ENCODE data around the gene GLB1L2.
A peak's percentile ranks its signal among the peaks of the same experiment; 100 is the strongest.

GLB1L2 gene

GRCh38 chr11:134406264-134407185 lies 74.7 kb downstream of the GLB1L2 start:
- no CpG with 5 or more reads among the region's 11 CpGs for WGBS (ENCODE audit: extremely low coverage, insufficient coverage, insufficient read length)
- no peak overlapping the region for H3K4me3 ChIP-seq (ENCODE audit: low read depth, low read length)
- H2AFZ ChIP-seq (ENCODE audit: insufficient read depth, low read length, poor library complexity): no peak overlapping the region
- H3K79me1 ChIP-seq (ENCODE audit: low read length): no peaks in the 10 kb centered on the region
- H3K14ac ChIP-seq (ENCODE audit: low read length): no peak overlapping the region
- no peak overlapping the region for H2BK120ac ChIP-seq (ENCODE audit: insufficient read depth, low read length, poor library complexity)
- peaks cover 15% of the 10 kb centered on the region for H3K27me3 ChIP-seq (ENCODE audit: insufficient read depth, low read length)
- no peak for DNase-seq
- no peak overlapping the region for H3K23ac ChIP-seq (ENCODE audit: low read length)
- peaks cover 4% of the 10 kb centered on the region for H3K9me3 ChIP-seq (ENCODE audit: insufficient read depth, low read depth, low read length)
- H3K36me3 ChIP-seq (ENCODE audit: control insufficient read depth in 1 of 2, insufficient read depth in 2 of 2, low read length in 2 of 2): no peaks in the 10 kb centered on the region
- H3K27ac ChIP-seq (ENCODE audit: low read depth, low read length): no peak overlapping the region
- H4K12ac ChIP-seq (ENCODE audit: low read depth, low read length): no peak overlapping the region
- H4K8ac ChIP-seq (ENCODE audit: low read depth, low read length): no peak overlapping the region
- no peak overlapping the region for H2BK5ac ChIP-seq (ENCODE audit: low read depth, low read length, poor library complexity)
- H3K4ac ChIP-seq (ENCODE audit: low read depth, low read length): no peak overlapping the region
- H2BK12ac ChIP-seq (ENCODE audit: low read length): no peak overlapping the region
- H4K91ac ChIP-seq (ENCODE audit: low read depth, low read length): no peak overlapping the region
- peaks cover 0 to 1% of the 10 kb centered on the region in 2 experiments for H3K4me1 ChIP-seq (ENCODE audit: control insufficient read depth in 1 of 2, insufficient read depth in 2 of 2, low read length in 2 of 2)
- no peak overlapping the region for H3K18ac ChIP-seq (ENCODE audit: low read length)
- H3K9ac ChIP-seq (ENCODE audit: low read length): no peak overlapping the region
- no peak overlapping the region for H3K4me2 ChIP-seq (ENCODE audit: low read length)
- no peak overlapping the region for H2AK5ac ChIP-seq (ENCODE audit: low read length)
- no peaks in the 10 kb centered on the region for H3K79me2 ChIP-seq (ENCODE audit: control insufficient read depth, insufficient read depth, low read length, poor library complexity)

GRCh38 chr11:134407321-134407828 lies 75.6 kb downstream of the GLB1L2 start:
- H3K79me2 ChIP-seq (ENCODE audit: control insufficient read depth, insufficient read depth, low read length, poor library complexity): no peaks in the 10 kb centered on the region
- peaks cover 4% of the 10 kb centered on the region for H3K9me3 ChIP-seq (ENCODE audit: insufficient read depth, low read depth, low read length)
- H3K18ac ChIP-seq (ENCODE audit: low read length): no peak overlapping the region
- no peak overlapping the region for H4K12ac ChIP-seq (ENCODE audit: low read depth, low read length)
- H2BK5ac ChIP-seq (ENCODE audit: low read depth, low read length, poor library complexity): no peak overlapping the region
- H3K14ac ChIP-seq (ENCODE audit: low read length): no peak overlapping the region
- H3K4ac ChIP-seq (ENCODE audit: low read depth, low read length): no peak overlapping the region
- no peak overlapping the region for H2AK5ac ChIP-seq (ENCODE audit: low read length)
- no peak overlapping the region for H2AFZ ChIP-seq (ENCODE audit: insufficient read depth, low read length, poor library complexity)
- no peak overlapping the region for H2BK12ac ChIP-seq (ENCODE audit: low read length)
- no peak overlapping the region for H2BK120ac ChIP-seq (ENCODE audit: insufficient read depth, low read length, poor library complexity)
- H3K79me1 ChIP-seq (ENCODE audit: low read length): no peaks in the 10 kb centered on the region
- H3K36me3 ChIP-seq (ENCODE audit: control insufficient read depth in 1 of 2, insufficient read depth in 2 of 2, low read length in 2 of 2): no peaks in the 10 kb centered on the region
- H3K4me1 ChIP-seq (ENCODE audit: control insufficient read depth in 1 of 2, insufficient read depth in 2 of 2, low read length in 2 of 2): peaks cover 0 to 3% of the 10 kb centered on the region in 2 experiments
- H3K27ac ChIP-seq (ENCODE audit: low read depth, low read length): no peak overlapping the region
- H3K9ac ChIP-seq (ENCODE audit: low read length): peak overlapping the region; percentile 1
- no peak overlapping the region for H4K91ac ChIP-seq (ENCODE audit: low read depth, low read length)
- H3K4me3 ChIP-seq (ENCODE audit: low read depth, low read length): no peak overlapping the region
- WGBS (ENCODE audit: extremely low coverage, insufficient coverage, insufficient read length): no CpG with 5 or more reads among the region's 12 CpGs
- DNase-seq: no peak
- H3K4me2 ChIP-seq (ENCODE audit: low read length): no peak overlapping the region
- H4K8ac ChIP-seq (ENCODE audit: low read depth, low read length): no peak overlapping the region
- H3K27me3 ChIP-seq (ENCODE audit: insufficient read depth, low read length): peaks cover 18% of the 10 kb centered on the region
- H3K23ac ChIP-seq (ENCODE audit: low read length): peak overlapping the region; percentile 47

- no peak overlapping the region for H3K18ac ChIP-seq (ENCODE audit: low read length)
- no peak overlapping the region for H3K4me2 ChIP-seq (ENCODE audit: low read length)
- H3K14ac ChIP-seq (ENCODE audit: low read length): no peak overlapping the region
- DNase-seq: no peak
- no peaks in the 10 kb centered on the region for H3K36me3 ChIP-seq (ENCODE audit: control insufficient read depth in 1 of 2, insufficient read depth in 2 of 2, low read length in 2 of 2)
- no peak overlapping the region for H4K12ac ChIP-seq (ENCODE audit: low read depth, low read length)
- H3K9me3 ChIP-seq (ENCODE audit: insufficient read depth, low read depth, low read length): peaks cover 4% of the 10 kb centered on the region
- no peak overlapping the region for H2BK5ac ChIP-seq (ENCODE audit: low read depth, low read length, poor library complexity)
- H3K4ac ChIP-seq (ENCODE audit: low read depth, low read length): no peak overlapping the region
- no peak overlapping the region for H3K23ac ChIP-seq (ENCODE audit: low read length)
- H3K4me3 ChIP-seq (ENCODE audit: low read depth, low read length): no peak overlapping the region
- H2BK12ac ChIP-seq (ENCODE audit: low read length): no peak overlapping the region
- no peak overlapping the region for H2BK120ac ChIP-seq (ENCODE audit: insufficient read depth, low read length, poor library complexity)
- no peak overlapping the region for H4K8ac ChIP-seq (ENCODE audit: low read depth, low read length)
- H2AK5ac ChIP-seq (ENCODE audit: low read length): no peak overlapping the region
- H3K27me3 ChIP-seq (ENCODE audit: insufficient read depth, low read length): peaks cover 23% of the 10 kb centered on the region
- no peak overlapping the region for H3K9ac ChIP-seq (ENCODE audit: low read length)
- H3K79me1 ChIP-seq (ENCODE audit: low read length): no peaks in the 10 kb centered on the region
- H3K27ac ChIP-seq (ENCODE audit: low read depth, low read length): no peak overlapping the region
- no peaks in the 10 kb centered on the region for H3K79me2 ChIP-seq (ENCODE audit: control insufficient read depth, insufficient read depth, low read length, poor library complexity)
- peaks cover 3 to 4% of the 10 kb centered on the region in 2 experiments for H3K4me1 ChIP-seq (ENCODE audit: control insufficient read depth in 1 of 2, insufficient read depth in 2 of 2, low read length in 2 of 2)
- WGBS (ENCODE audit: extremely low coverage, insufficient coverage, insufficient read length): no CpG with 5 or more reads among the region's 8 CpGs
- no peak overlapping the region for H2AFZ ChIP-seq (ENCODE audit: insufficient read depth, low read length, poor library complexity)
- no peak overlapping the region for H4K91ac ChIP-seq (ENCODE audit: low read depth, low read length)
Observed at GRCh38 chr11:134407923-134408322, 76.1 kb downstream of the GLB1L2 start.

- Histone ChIP-seq H3K36me3 (ENCODE audit: control insufficient read depth in 1 of 2, insufficient read depth in 2 of 2, low read length in 2 of 2) (no peaks in the 10 kb centered on the region), H3K18ac (ENCODE audit: low read length) (no peak overlapping the region), H3K27ac (ENCODE audit: low read depth, low read length) (no peak overlapping the region), H3K14ac (ENCODE audit: low read length) (no peak overlapping the region), H3K4me2 (ENCODE audit: low read length) (no peak overlapping the region), H4K12ac (ENCODE audit: low read depth, low read length) (no peak overlapping the region), H3K9ac (ENCODE audit: low read length) (no peak overlapping the region), H3K23ac (ENCODE audit: low read length) (no peak overlapping the region), H3K9me3 (ENCODE audit: insufficient read depth, low read depth, low read length) (peaks cover 4% of the 10 kb centered on the region), H4K8ac (ENCODE audit: low read depth, low read length) (no peak overlapping the region), H2AFZ (ENCODE audit: insufficient read depth, low read length, poor library complexity) (no peak overlapping the region), H3K79me2 (ENCODE audit: control insufficient read depth, insufficient read depth, low read length, poor library complexity) (no peaks in the 10 kb centered on the region), H2AK5ac (ENCODE audit: low read length) (no peak overlapping the region), H3K4ac (ENCODE audit: low read depth, low read length) (no peak overlapping the region), H3K4me3 (ENCODE audit: low read depth, low read length) (no peak overlapping the region), H4K91ac (ENCODE audit: low read depth, low read length) (no peak overlapping the region), H2BK12ac (ENCODE audit: low read length) (no peak overlapping the region), H3K4me1 (ENCODE audit: control insufficient read depth in 1 of 2, insufficient read depth in 2 of 2, low read length in 2 of 2) (peaks cover 3 to 4% of the 10 kb centered on the region in 2 experiments), H3K27me3 (ENCODE audit: insufficient read depth, low read length) (peaks cover 34% of the 10 kb centered on the region), H3K79me1 (ENCODE audit: low read length) (no peaks in the 10 kb centered on the region), H2BK120ac (ENCODE audit: insufficient read depth, low read length, poor library complexity) (no peak overlapping the region), H2BK5ac (ENCODE audit: low read depth, low read length, poor library complexity) (no peak overlapping the region)
- WGBS (ENCODE audit: extremely low coverage, insufficient coverage, insufficient read length): no CpG with 5 or more reads among the region's 15 CpGs
- DNase-seq: no peak
Observed at GRCh38 chr11:134409552-134410429, 78.0 kb downstream of the GLB1L2 start.

All from trophoblast cell (in vitro differentiated cells and primary cell).